ENCODE data around the gene TRIM15.

- TF ChIP-seq EZH2 (IDR thresholded peaks at IDR 0.05): no peak
- no peak for TF ChIP-seq POLR2AphosphoS5 (IDR thresholded peaks at IDR 0.05; ENCODE audit: borderline replicate concordance, low read depth, low read length)
These were observed 5.3 kb upstream of the TRIM15 start for GRCh38 chr6:30157999-30158398.
